NCI-H460 (cell line): ENCODE results near the gene PIF1. TPM values are rescaled to one million over a fixed set of nuclear protein-coding genes. Genes with fewer than 3 reads are reported as not detected.
"Not testable (repeated sequence)": the region's sequence is repeated elsewhere in the genome, so short reads cannot be mapped to it uniquely, and the experiment has no call there.

Source experiments
- DNase-seq: peaks from one replicate; pipeline ENCODE4 v3.0.0-alpha.2; 2016; ENCODE audit warnings: low read depth; ENCODE audit errors: extremely low read depth
- total RNA-seq: library from RNA; depleted of rRNA; stranded (reverse); fragments of >200 nt; shearing (Covaris generic); gene quantifications from 2 replicates; pipeline ENCODE4 v1.2.3, GENCODE V29; 2014

PIF1 gene
- total RNA-seq, 1 experiment from 2014 or later = 11.5 TPM

DNA sequence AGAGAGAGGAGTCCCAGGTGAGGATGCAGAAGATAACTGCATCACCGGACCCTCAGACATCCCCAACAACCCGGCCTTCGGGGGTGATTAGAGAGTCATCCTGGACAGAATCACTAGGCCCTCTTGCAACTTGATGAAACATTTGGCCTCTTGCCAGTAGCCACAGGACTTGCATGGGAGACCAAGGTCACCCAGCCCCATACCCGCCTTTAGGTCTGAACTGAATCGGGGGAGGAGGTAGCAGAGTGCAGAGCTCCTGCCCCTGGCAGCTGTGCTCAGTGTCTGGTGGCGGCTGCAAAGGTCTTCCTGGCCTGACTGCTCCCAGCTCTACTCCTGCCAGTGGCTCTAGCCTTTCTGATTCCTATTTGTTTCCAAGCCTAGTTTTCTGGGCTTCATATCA, 12.4 kb downstream of the PIF1 start:
- DNase-seq = no peak

DNA sequence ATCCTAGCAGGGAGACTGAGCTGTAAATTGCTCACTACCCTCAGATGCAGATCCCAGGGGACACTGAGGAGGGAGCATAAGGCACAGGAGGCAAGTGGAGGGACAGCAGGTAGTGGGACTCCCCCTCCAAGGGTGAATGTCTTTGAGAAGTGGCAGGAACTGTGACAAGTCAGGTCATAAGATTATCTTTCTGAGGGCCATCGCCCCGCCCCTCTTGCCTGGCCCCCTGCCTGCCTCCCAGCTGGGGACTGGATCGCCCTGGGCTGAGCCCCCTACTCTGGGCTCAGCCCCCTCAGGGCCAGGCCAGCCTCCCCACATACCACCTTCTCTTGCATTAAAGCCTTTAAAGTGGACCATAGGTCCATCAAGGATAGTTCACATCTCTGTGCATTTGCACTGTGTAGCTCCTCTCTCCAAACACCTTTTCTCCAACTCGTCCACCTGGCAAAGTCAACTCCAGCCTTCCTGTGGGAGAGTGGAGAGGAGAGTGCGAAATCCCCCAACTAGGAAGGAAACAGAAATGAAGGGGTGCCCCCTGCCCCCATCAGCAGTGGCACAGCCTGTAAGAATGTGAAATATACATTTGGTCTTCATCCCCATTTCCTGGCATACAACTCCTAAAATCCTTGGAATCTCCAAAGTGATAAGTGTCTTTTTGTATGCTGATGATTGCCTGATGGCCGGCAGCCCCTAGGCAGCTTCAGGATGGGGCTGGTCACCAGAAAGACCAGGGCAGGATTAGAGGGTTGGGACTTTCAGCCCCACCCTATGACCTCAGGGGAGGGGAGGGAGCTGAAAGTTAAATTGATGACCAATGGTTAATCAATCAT, 14.7 kb downstream of the PIF1 start:
- no peak for DNase-seq

DNA sequence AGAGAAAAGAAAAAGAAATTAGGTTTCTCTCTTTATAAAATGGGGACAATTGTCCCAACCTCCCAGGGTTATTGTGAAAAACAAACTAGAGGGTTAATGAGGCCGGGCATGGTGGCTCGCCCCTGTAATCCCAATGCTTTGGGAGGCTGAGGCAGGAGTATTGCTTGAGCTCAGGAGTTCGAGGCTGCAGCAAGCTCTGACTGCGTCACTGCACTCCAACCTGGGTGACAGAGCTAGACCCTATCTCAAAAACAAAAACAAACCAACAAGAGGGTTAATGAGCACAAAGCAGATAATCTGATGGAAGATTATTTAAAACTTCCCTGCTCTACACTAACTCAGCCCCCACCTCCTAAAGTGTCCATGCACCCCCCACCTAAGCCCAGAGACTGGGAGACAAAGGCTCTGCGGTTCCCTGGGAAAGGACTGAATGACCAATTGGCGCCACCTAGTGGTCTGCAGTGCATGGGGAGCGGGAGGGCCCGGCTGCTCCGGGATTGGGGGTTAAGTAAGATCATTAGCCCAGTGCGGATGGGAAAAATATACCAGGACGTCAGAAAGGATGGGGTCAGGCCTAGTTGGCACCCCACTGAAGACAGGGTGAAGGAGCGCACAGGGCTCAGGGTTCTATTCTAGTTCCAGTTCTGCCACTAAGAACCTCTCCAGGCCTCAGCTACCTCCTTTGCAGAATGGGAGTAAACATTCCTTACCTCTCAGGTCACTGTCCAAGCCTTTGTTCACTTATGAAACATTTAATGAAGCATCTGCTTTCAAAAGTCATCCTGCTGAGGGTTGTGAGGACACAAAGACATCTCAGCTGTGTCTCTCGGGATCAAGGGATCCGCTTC, 15.6 kb downstream of the PIF1 start:
- DNase-seq = peak; percentile 69

DNA sequence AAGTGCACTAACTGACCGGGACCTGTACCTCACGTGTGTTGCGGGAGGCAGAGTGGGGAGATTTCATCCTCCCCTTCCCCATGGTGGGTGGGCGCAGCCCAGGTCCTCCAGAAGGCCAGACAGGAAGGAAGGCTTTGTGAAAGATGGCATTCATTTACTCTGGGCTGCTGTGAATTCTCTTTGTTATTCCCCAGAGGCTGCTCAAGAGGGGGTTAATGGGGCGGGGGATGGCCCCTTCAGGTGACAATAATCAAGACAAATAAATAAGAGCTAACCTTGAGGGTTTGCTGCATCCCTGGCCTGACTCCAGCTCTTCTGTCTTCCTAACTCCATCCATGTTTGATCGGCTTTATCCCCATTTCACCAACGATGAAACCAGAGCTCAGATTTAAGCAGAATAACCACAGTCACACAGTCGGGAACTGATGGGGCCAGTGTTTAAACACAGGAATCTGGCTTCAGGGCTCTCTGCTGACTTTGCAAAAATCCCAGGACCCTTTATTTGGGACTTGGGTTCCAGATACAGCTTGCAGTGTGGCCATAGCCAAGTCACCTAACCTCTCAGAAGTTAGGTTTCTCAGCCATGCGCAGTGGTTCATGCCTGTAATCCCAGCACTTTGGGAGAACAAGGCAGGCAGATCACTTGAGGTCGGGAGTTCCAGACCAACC, 16.5 kb downstream of the PIF1 start:
- no peak for DNase-seq

DNA sequence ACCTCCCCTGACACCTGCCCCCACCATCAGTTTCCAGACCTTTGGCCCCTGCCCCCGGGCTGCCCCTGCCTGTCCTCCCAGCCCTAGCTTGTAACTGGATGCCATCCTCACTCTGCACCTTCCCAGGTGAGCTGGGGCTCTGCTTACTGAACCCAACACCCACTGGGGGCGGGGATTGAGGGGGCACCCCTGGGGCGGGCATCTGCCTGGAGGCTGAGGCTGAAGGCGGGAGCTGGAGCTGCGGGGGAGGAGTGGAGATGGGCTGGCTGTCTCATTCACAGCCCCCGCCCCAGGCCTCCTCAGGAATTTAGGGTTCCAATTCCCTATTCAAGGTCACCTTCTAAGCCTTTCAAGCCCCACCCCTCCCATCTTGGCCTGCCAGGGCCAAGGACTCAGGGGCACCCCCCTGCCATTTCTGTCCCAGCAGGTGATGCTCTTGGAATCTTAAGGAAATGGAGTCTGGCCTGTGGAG, 17.7 kb downstream of the PIF1 start:
- DNase-seq = no peak

DNA sequence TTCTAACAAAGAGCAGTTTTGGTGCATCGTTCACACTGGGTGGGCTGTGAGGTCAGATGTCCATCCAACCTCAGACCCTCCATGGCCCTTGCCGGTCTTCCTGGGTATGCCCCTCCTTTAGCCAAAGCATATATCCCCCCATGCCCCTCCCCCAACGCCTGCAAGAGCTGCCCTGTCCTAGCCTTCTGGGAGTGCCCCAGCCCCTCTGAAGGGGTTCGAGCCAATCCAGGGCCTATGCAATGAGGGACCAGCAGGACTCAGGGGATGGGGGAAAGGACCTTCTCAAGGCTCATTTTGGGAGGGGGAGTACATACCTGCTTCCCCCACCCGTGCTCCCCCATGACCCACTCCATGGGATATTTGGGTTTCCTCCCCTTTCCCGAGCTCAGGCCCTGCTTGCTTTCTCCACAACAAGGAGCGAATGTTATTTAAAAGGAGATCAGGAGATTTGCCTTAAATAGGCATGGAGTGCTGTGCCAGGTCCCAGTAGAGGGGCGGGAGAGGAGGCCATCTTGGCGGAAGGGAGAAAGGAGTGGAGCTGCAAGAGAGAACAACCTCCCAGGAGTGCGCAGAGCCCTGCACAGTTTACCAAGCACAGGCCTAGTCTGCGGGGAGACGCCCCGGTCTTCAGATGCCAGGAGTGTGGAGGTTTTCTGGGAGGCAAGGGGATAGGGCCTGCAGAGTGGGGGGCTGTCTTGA, 18.2 kb downstream of the PIF1 start:
- DNase-seq = no peak

DNA sequence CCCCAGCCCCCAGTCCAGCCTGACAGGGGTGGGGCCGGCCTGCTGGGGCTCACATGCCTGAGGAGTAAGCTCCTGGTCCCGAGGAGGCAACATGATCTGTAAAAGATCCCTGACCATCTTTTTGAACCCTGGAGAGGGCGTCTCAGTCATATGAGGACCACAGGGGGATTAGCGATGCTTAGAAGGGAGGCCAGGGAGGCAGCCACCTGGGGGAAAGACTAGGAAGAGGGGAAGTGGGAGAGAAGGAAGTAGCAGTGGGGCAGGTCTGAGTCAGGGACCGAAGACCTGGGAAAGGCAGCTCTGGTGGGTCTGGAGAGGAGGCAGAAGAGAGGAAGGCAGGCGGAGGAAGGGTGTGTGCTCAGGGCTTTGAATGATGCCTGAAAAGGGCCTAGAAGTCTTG, 18.9 kb downstream of the PIF1 start:
- DNase-seq = no peak

DNA sequence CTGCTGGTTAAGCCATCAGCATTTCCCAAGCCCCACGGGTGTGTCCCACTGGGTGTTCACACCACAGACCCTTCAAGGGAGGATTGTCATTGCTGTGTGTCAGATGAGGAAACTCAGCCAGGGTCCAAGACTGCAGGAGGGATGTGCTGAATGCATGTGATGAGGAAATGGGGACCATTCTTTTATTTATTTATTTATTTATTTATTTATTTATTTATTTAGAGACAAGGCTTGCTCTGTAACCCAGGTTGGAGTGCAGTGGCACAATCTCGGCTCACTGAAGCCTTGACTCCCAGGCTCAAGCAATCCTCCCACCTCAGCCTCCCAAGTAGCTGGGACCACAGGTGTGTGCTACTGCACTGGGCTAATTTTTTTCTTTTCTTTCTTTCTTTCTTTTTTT, 20.8 kb downstream of the PIF1 start:
- no peak for DNase-seq

DNA sequence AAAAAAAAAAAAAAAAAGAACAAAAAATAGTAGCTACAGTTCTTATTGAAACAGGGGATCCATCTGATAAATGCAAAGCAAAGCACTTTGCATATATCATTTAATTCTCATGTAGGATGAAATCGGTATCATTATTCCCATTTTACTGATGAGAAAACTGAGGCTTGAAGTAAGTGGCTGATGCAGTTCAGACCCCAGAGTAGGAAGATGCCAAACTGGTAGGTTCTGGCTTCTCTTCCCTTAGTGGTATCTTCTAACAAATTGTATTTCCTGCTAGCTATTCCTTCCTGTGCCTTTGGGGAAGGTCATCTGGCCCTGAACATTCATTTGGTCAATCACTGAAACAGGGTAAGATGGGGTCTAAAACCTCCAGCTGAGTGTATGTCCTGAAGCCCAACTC, 21.9 kb downstream of the PIF1 start:
- DNase-seq = no peak

DNA sequence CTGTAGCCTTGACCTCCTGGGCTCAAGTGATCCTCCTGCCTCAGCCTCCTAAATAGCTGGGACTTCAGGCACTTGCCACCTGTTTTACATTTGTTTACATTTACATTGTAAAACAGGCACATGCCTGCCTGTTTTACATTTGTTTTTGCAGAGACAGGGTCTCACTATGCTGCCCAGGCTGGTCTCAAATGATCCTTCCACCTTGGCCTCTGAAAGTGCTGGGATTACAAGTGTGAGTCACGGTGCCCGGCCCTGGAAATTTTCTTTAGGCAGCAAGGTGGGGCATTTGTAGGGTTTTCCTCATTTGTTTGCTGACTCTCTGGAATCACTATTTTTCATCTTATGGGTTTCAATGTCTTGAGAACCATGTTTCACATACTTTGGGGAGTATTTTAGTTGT, 25.0 kb downstream of the PIF1 start:
- no peak for DNase-seq

DNA sequence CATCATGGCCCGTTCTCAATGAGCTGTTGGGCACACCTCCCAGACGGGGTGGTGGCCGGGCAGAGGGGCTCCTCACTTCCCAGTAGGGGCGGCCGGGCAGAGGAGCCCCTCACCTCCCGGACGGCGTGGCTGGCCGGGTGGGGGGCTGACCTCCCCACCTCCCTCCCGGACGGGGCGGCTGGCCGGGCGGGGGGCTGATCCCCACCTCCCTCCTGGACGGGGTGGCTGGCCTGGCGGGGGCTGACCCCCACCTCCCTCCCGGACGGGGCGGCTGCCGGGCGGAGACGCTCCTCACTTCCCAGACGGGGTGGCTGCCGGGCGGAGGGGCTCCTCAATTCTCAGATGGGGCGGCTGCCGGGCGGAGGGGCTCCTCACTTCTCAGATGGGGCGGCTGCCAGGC, 26.5 kb downstream of the PIF1 start:
- DNase-seq = not testable (repeated sequence)

DNA sequence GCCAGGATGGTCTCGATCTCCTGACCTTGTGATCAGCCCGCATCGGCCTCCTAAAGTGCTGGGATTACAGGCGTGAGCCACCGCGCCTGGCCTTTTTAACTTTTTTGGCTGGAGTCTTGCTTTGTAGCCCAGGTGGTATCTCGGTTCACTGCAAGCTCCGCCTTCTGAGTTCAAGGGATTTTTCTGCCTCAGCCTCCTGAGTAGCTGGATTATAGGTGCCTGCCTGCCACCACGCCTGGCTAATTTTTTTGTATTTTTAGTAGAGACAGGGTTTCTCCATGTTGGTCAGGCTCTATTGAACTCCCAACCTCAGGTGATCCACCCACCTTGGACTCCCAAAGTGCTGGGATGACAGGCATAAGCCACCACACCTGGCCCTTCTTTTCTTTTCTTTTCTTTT, 29.5 kb downstream of the PIF1 start:
- not testable (repeated sequence) for DNase-seq

DNA sequence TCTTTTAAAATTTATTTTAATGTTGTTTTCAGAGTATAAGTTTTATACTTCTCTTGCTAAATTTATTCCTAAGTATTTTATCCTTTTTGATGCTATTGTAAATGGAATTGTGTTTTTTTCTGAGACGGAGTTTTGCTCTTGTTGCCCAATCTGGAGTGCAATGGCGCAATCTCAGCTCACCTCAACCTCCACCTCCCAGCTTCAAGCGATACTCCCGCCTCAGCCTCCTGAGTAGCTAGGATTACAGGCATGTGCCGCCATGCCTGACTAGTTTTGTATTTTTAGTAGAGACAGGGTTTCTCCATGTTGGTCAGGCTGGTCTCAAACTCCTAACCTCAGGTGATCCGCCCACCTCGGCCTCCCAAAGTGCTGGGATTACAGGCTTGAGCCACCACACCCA, 30.1 kb downstream of the PIF1 start:
- not testable (repeated sequence) for DNase-seq

DNA sequence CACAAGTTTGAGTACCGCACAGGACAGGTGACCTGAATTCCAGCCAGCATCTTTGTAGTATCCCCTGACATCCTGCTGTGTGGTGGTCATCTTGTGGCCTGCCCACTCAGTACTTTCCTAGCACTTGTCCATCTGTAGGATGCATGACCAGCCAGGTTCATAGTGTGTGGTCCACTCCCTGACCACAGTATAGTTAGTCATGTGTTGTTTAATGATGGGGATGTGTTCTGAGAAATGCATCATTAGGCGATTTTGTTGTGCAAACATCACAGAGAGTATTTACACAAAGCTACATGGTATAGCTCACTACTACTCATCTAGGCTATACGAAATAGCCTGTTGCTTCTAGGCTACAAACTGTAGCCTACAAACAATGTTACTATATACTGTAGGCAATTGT, 33.2 kb downstream of the PIF1 start:
- no peak for DNase-seq

DNA sequence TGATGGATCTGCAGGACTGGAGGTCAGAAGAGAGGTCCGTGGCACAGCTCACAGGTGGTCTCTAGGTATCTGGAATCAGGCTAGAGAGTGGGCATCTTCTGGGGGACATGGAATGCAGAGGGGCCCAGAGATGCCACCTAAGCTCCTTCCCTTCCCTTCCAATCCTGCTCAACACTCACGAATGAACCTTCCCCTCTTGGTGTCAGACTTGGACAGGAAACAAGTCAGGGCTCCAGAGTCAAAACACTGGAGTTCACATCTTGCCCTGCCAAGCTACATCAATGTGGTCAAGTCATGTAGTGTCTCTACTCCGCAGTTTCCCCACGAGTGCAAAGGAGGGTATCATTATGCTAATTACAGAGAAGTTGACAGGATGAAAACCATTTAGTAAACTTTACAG, 34.0 kb downstream of the PIF1 start:
- no peak for DNase-seq

DNA sequence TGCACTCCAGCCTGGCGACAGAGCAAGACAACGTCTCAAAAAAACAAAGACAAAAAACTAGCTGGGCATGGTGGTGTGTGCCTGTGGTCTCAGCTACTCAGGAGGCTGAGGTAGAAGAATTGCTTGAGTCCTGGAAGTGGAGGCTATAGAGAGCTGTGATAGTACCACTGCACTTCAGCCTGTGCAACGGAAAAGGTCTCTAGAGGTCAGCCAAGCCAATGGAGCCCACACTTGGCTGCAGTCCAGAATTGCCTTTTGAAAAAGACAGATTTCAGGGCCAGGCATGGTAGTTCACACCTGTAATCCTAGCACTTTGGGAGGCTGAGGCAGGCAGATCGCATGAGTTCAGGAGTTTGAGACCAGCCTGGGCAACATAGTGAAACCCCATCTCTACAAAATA, 41.7 kb downstream of the PIF1 start:
- no peak for DNase-seq

DNA sequence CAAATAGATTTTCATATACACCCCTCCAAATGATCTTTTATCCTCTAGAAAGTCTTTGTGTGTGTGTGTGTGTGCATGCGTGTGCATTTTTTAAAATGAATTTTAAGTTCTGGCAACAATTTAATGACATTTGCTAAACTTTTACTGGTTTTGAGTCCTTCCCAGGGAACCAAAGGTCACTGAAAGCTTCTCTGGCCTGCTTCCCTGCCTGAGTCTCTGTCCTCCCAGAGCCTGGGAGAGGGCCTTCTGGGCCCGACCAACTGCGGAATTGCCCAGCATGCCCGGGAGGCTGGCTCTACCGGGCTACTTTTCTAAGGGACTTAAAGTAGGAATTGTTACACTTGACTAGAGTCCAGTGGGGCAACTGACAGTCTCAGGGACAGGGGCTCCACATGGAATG, 42.7 kb downstream of the PIF1 start:
- DNase-seq = no peak

DNA sequence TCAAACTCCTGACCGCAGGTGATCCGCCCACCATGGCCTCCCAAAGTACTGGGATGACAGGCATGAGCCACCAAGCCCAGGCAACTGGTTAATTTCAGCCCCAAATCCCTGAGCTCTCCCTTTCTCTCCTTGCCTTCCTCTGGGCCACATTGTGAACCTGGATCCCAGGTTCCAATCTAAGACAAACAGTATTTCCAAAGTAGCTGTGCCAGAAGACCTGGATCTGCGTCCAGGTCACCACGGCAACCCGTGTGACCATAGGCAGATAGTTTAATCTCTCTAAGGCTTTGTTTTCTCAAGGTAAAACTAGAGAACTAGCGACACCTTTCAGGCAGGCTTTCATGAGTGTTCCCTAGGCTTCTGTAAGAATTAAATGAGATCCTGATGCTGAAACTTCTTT, 44.1 kb downstream of the PIF1 start:
- DNase-seq = no peak

DNA sequence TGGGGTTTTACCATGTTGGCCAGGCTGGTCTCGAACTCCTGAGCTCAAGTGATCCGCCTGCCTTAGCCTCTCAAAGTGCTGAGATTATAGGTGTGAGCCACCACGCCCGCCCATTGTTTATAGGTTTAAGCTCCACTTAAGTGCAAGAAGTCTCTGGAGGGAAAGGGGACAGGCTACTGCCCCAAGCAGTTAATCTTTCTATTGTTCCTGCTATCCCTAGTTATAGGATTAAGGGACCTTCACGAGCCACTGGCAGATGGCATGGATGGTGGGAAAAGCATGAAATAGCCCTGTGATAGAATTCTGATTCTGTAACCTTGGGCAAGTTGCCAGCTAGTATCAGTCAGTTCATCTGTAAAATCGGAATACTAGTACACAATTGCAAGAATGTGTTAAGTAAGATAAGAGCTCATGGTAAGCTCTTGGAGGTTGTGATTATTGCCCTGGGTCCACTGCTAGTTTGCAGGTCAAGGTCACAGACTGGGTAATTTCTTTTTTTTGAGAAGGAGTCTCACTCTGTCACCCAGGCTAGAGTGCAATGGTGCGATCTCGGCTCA, 44.8 kb downstream of the PIF1 start:
- no peak for DNase-seq

DNA sequence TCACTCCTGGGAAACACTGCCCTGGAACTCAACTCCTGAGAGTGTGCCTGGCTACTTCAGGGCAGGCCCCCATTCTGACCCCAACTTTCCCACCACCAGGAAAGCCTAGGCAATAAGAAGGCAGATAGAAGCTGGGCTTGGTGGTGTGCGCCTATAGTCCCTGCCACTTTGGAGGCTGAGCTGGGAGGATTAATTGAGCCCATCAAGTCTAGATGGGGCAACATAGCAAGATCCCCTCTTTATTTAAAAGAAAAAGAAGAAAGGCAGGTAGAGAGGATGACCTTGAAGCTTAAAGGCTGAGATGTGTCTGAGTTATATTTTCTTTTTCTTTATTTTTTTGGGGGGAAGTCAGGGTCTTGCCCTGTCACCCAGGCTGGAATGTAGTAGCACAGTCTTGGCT, 45.8 kb downstream of the PIF1 start:
- no peak for DNase-seq
